Activated CD4-positive, alpha-beta T cell treated with anti-CD3 and anti-CD28 coated beads, Interleukin-2, amount 10 ng/mL, durations not matched to agents 7 days and 5 days (primary cell): ENCODE data around the gene SPSB2. TPM values are rescaled to one million over a fixed set of nuclear protein-coding genes. Genes with fewer than 3 reads are reported as not detected.
"Not testable (repeated sequence)": the region's sequence is repeated elsewhere in the genome, so short reads cannot be mapped to it uniquely, and the experiment has no call there.

Source experiments
- CTCF ChIA-PET: fragments of 350-600 bp; sonication (Branson Sonifier 250); formaldehyde crosslinking; loops from one replicate; lab custom pipeline; 2021; ENCODE audit warnings: antibody characterized with exemption; lab: Charles Lee
- POLR2A ChIA-PET: fragments of 350-600 bp; sonication (Branson Sonifier 250); formaldehyde crosslinking; loops from one replicate; lab custom pipeline; 2021; ENCODE audit warnings: antibody characterized with exemption; lab: Charles Lee
- DNase-seq: peaks from one replicate; pipeline ENCODE4 v3.0.0-alpha.2; 2020
- H3K27ac Mint-ChIP-seq: one replicate; pipeline ENCODE4 v1.8.0; 2021; ENCODE audit warnings: mild to moderate bottlenecking, moderate library complexity, mixed read lengths
- H3K27me3 Mint-ChIP-seq: one replicate; pipeline ENCODE4 v1.8.0; 2021; ENCODE audit warnings: mixed read lengths
- H3K36me3 Mint-ChIP-seq: one replicate; pipeline ENCODE4 v1.8.0; 2021; ENCODE audit warnings: low read depth, mixed read lengths
- H3K4me1 Mint-ChIP-seq: one replicate; pipeline ENCODE4 v1.8.0; 2021; ENCODE audit warnings: mixed read lengths
- H3K4me3 Mint-ChIP-seq: one replicate; pipeline ENCODE4 v1.8.0; 2021; ENCODE audit warnings: mild to moderate bottlenecking, moderate library complexity, mixed read lengths
- H3K9me3 Mint-ChIP-seq: one replicate; pipeline ENCODE4 v1.8.0; 2021; ENCODE audit warnings: mixed read lengths
- total RNA-seq, 2 experiments: library from RNA; stranded (reverse); gene quantifications; one replicate each; pipeline ENCODE4 v1.2.3, GENCODE V29; 2021

Gene SPSB2
- total RNA-seq, 2 experiments from 2014 or later, result 15.4 to 17.3 TPM

- POLR2A ChIA-PET, result no interaction called here
- H3K9me3 Mint-ChIP-seq, result no peaks in the 10 kb centered on the region
- DNase-seq, result no peak
These were observed 21.2 kb upstream of the SPSB2 start for GRCh38 chr12:6894321-6894720.

DNA sequence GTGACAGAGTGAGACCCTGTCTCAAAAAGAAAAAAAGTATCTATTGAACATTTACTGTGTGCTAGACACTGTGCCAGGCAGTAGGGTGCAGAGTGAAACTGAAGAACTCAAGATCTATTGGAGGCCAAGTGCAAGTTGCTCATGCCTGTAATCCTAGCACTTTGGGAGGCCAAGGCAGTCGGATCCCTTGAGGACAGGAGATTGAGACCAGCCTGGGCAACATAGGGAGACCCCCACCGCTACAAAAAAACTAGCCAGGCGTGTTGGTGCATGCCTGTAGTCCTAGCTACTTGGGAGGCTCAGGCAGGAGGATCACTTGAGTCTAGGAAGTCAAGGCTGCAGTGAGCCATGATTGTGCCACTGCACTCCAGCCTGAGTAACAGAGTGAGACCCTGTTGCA, 19.6 kb upstream of the SPSB2 start:
- POLR2A ChIA-PET, H3K9me3 Mint-ChIP-seq, H3K27me3 Mint-ChIP-seq, DNase-seq, H3K27ac Mint-ChIP-seq: not testable (repeated sequence)
- H3K4me1 Mint-ChIP-seq, result peaks cover 29% of the 10 kb centered on the region
- CTCF ChIA-PET, result interaction anchor here (2.0 to 4.0 kb wide), 6 partner anchors 10 to 33 kb away, joined by 17 to 42 read pairs (median 24); partner anchors contain the start of genes LRRC23 and SPSB2
- H3K36me3 Mint-ChIP-seq, result peaks cover 10% of the 10 kb centered on the region
- peak overlapping the region; percentile 82 for H3K4me3 Mint-ChIP-seq

More at GRCh38 chr12:6894321-6894720, 21.2 kb upstream of the SPSB2 start:
- CTCF ChIA-PET, result interaction anchor here (0.6 to 4.0 kb wide), 3 partner anchors 8 to 172 kb away, joined by 3 to 25 read pairs (median 7); partner anchors contain the start of gene SPSB2
- Mint-ChIP-seq H3K27me3 (no peaks in the 10 kb centered on the region), H3K27ac (no peak overlapping the region), H3K4me1 (peaks cover 26% of the 10 kb centered on the region), H3K36me3 (peaks cover 10% of the 10 kb centered on the region), H3K4me3 (no peak overlapping the region)

- CTCF ChIA-PET, result interaction anchor here (0.6 to 4.0 kb wide), 42 partner anchors 8 to 440 kb away, joined by 3 to 42 read pairs (median 6); partner anchors contain the start of genes ATN1, C12orf57, C1RL and CDCA3
- Mint-ChIP-seq H3K4me1 (peaks cover 29% of the 10 kb centered on the region), H3K27ac (peak overlapping the region; percentile 92), H3K4me3 (peak overlapping the region; percentile 82), H3K9me3 (no peaks in the 10 kb centered on the region), H3K27me3 (no peaks in the 10 kb centered on the region), H3K36me3 (peaks cover 10% of the 10 kb centered on the region)
- POLR2A ChIA-PET, result interaction anchor here (0.6 to 1.6 kb wide), 6 partner anchors 17 to 129 kb away, joined by 3 to 10 read pairs (median 5); partner anchors contain the start of genes C12orf57, RNU7-1, SPSB2 and USP5
- no peak for DNase-seq
These were observed 18.5 kb upstream of the SPSB2 start for GRCh38 chr12:6891646-6892001.

DNA sequence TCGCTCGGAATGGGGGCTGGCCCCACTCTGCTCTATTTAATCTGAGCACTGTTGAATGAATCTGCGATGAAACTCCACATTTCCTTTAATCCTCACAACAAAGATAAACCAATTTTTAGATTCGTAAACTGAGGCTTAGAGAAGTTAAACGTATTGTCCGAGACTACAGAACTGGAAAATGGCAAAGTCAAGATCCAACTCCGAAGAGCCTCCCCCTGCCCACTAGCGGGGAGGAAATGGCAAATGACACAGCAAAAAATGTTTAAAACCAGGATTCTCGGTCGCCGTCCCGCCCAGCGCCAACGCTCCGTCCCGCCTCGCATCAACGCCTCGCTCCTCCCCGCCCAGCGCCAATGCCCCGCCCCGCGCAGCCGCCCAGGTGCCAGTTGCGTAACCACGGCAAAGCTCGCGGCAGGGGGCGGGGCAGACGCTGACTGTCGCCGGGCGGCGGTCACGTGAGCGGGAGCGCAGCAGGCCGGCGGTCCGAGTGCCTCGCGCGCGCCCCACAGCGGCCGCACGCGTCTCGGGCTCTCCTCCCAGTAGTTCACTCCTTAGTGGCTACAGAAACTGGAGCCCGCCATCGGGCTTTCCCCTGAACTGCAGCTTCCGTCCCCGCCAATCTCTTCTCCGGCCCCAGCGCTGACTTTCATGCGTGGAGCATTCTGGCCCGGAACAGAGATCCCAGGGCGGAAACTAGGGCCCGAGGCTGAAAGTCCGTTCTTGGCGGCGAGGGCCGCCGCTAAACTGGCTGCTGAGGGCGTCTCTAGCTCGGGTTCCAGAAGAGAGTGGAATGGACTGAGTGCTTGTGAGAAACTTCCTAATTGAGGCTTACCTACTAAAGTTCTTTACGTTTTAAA, 17.9 kb upstream of the SPSB2 start:
- no peaks in the 10 kb centered on the region for H3K27me3 Mint-ChIP-seq
- ChIA-PET CTCF (interaction anchor here (0.6 to 4.0 kb wide), 48 partner anchors 9 to 440 kb away, joined by 3 to 42 read pairs (median 5); partner anchors contain the start of genes ATN1, C12orf57, C1RL and CDCA3), POLR2A (interaction anchor here (0.8 to 1.6 kb wide), 7 partner anchors 17 to 53 kb away, joined by 3 to 10 read pairs (median 4); partner anchors contain the start of genes C12orf57, CDCA3, RNU7-1 and SPSB2)
- H3K4me3 Mint-ChIP-seq, result peak overlapping the region; percentile 82
- H3K27ac Mint-ChIP-seq, result peak overlapping the region; percentile 96
- DNase-seq, result peak; percentile 98
- peaks cover 10% of the 10 kb centered on the region for H3K36me3 Mint-ChIP-seq
- peaks cover 29% of the 10 kb centered on the region for H3K4me1 Mint-ChIP-seq
- H3K9me3 Mint-ChIP-seq, result no peaks in the 10 kb centered on the region

DNA sequence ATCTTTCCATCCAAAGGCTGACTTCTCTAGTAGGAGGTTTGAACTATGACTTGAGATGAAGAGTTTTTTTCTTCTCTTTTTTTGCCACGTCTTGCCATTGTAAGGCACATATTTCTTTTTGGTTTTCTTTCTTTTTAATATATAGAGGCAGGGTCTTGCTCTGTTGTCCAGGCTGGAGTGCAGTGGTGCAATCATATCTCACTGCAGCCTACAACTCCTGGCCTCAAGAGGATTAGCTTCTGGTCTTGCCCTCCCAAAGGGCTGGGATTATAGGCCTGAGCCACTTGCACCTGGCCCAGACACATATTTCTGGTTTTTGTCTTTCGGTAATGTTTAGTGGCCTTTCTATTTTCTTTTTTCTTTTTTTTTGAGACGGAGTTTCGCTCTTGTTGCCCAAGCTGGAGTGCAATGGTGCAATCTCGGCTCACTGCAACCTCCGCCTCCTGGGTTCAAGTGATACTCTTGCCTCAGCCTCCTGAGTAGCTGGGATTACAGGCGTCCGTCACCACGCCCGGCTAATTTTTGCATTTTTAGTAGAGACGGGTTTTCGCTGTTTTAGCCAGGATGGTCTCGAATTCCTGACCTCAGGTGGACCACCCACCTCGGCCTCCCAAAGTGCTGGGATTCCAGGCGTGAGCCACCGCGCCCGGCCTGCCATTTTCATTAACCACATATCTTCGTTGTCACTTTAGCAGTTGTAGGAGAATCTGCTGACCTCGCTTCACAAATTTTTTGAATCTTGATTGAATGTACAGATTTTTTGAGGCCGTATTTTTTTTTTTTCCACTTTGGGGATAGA, 16.9 kb upstream of the SPSB2 start:
- CTCF ChIA-PET, result interaction anchor here (1.0 to 1.4 kb wide), 3 partner anchors 14 to 78 kb away, joined by 3 to 7 read pairs (median 3); no protein-coding TSS in a partner anchor

DNA sequence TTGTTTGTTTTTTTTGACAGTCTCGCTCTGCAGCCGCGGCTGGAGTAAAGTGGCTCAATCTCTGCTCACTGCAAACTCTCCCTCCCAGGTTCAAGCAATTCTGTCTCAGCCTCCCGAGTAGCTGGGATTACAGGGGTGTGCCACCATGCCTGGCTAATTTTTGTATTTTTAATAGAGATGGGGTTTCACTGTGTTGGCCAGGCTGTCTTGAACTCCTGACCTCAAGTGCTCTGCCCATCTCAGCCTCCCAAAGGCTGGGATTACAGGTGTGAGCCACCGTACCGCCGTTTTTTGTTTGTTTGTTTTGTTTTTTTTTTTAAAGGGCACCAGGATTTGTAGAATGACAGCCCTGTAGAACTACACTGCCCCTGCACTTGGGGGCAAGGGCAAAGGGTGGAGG, 15.7 kb upstream of the SPSB2 start:
- POLR2A ChIA-PET, result not testable (repeated sequence)
- peaks cover 14% of the 10 kb centered on the region for H3K36me3 Mint-ChIP-seq
- CTCF ChIA-PET, result interaction anchor here (1.0 to 1.4 kb wide), 3 partner anchors 16 to 335 kb away, joined by 3 to 5 read pairs (median 3); partner anchors contain the start of gene SPSB2

More for the DNA sequence above, 16.9 kb upstream of the SPSB2 start:
- Mint-ChIP-seq H3K4me3 (peak overlapping the region; percentile 82), H3K36me3 (peaks cover 12% of the 10 kb centered on the region), H3K27ac (peak overlapping the region; percentile 96), H3K4me1 (peaks cover 29% of the 10 kb centered on the region)
- POLR2A ChIA-PET, DNase-seq, H3K27me3 Mint-ChIP-seq, H3K9me3 Mint-ChIP-seq: not testable (repeated sequence)

GRCh38 chr12:6888360-6888759, 15.3 kb upstream of the SPSB2 start:
- POLR2A ChIA-PET, result no interaction called here
- Mint-ChIP-seq H3K27ac (no peak overlapping the region), H3K27me3 (no peaks in the 10 kb centered on the region), H3K36me3 (peaks cover 14% of the 10 kb centered on the region), H3K4me3 (no peak overlapping the region), H3K9me3 (no peaks in the 10 kb centered on the region), H3K4me1 (peaks cover 29% of the 10 kb centered on the region)
- DNase-seq, result no peak
- CTCF ChIA-PET, result interaction anchor here (1.2 to 1.4 kb wide), 2 partner anchors 16 to 334 kb away, joined by 3 to 5 read pairs; partner anchors contain the start of gene SPSB2

More for the DNA sequence above, 15.7 kb upstream of the SPSB2 start:
- not testable (repeated sequence) for H3K27me3 Mint-ChIP-seq, DNase-seq, H3K9me3 Mint-ChIP-seq, H3K4me3 Mint-ChIP-seq
- Mint-ChIP-seq H3K4me1 (peaks cover 29% of the 10 kb centered on the region), H3K27ac (peak overlapping the region; percentile 9)

- H3K36me3 Mint-ChIP-seq, result peaks cover 14% of the 10 kb centered on the region
- no peak overlapping the region for H3K4me3 Mint-ChIP-seq
- H3K9me3 Mint-ChIP-seq, result no peaks in the 10 kb centered on the region
- peaks cover 26% of the 10 kb centered on the region for H3K4me1 Mint-ChIP-seq
- POLR2A ChIA-PET, result no interaction called here
- no peak for DNase-seq
- CTCF ChIA-PET, result interaction anchor here (0.7 to 1.0 kb wide), 2 partner anchors 15 to 45 kb away, joined by 3 read pairs; partner anchors contain the start of gene SPSB2
- no peak overlapping the region for H3K27ac Mint-ChIP-seq
- no peaks in the 10 kb centered on the region for H3K27me3 Mint-ChIP-seq
These were observed 14.4 kb upstream of the SPSB2 start for GRCh38 chr12:6887460-6887859.

- H3K9me3 Mint-ChIP-seq, H3K27ac Mint-ChIP-seq, H3K36me3 Mint-ChIP-seq, H3K4me3 Mint-ChIP-seq, POLR2A ChIA-PET, DNase-seq, H3K27me3 Mint-ChIP-seq: not testable (repeated sequence)
- H3K4me1 Mint-ChIP-seq, result peaks cover 16% of the 10 kb centered on the region
- CTCF ChIA-PET, result interaction anchor here (0.6 to 5.5 kb wide), 3 partner anchors 14 to 18 kb away, joined by 3 to 45 read pairs (median 7); partner anchors contain the start of gene SPSB2
These were observed 13.3 kb upstream of the SPSB2 start for GRCh38 chr12:6886206-6886999.

- POLR2A ChIA-PET, result no interaction called here
- no peak for DNase-seq
- Mint-ChIP-seq H3K36me3 (peaks cover 4% of the 10 kb centered on the region), H3K9me3 (no peaks in the 10 kb centered on the region), H3K4me3 (no peak overlapping the region), H3K27ac (no peak overlapping the region), H3K27me3 (no peaks in the 10 kb centered on the region), H3K4me1 (peaks cover 4% of the 10 kb centered on the region)
- CTCF ChIA-PET, result interaction anchor here (0.6 to 5.5 kb wide), 4 partner anchors 13 to 276 kb away, joined by 3 to 45 read pairs (median 4); partner anchors contain the start of gene SPSB2
These were observed 11.4 kb upstream of the SPSB2 start for GRCh38 chr12:6884539-6884938.

DNA sequence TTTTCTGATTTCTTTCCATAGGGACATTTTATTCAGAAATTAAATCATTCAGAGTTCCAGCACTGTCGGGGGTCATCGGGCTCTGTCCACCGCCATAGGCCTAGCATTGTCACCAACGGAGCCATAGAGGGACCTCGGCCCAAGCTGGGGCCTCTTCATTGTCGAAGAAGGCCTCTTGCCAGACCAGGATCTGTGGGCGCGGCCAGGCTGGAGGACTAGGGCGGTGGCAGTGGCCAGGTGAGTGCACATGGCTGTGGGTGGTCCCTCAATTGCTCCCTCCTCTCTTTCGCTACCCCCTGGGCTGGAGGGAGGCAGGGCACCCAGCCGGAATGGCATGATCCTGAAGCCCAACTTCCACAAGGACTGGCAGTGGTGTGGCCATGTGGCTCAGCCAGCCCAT, 10.6 kb upstream of the SPSB2 start:
- ChIA-PET POLR2A (no interaction called here), CTCF (interaction anchor here (3.6 to 5.5 kb wide), 2 partner anchors 8 to 12 kb away, joined by 29 to 45 read pairs; partner anchors contain the start of gene SPSB2)
- Mint-ChIP-seq H3K27me3 (no peaks in the 10 kb centered on the region), H3K9me3 (no peaks in the 10 kb centered on the region), H3K36me3 (peaks cover 3% of the 10 kb centered on the region), H3K4me3 (no peak overlapping the region), H3K27ac (no peak overlapping the region), H3K4me1 (peaks cover 3% of the 10 kb centered on the region)
- DNase-seq, result no peak
